COR-L47 (cell line): ENCODE measurements around the gene LITAFD.

ENCODE experiments used
- DNase-seq: peaks from one replicate; lab custom pipeline; 2025; lab: John Stamatoyannopoulos, UW

Gene LITAFD

GRCh38 chr16:8920645-8921346 lies 38.6 kb downstream of the LITAFD start:
- DNase-seq, result no peak

- no peak for DNase-seq
Measured at GRCh38 chr16:8921347-8921984, 39.3 kb downstream of the LITAFD start.

DNA sequence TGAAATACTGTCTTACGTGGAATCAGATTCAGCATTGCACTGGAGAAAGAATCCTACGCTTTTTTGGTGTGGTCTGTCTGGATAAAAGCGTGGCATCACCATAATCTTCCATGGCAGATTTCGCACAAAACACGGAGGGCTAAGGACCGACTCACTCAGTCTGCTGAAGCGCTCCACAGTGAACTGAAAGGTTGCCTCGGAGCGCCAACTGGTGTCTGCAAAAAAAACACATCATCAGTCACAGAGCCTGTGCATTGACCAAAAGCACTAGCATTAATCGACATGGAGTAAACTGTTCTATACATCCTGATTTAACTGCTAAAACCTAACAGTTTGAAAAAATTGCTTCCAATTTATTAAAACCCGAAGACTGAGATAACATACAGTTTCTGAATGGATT lies 41.0 kb downstream of the LITAFD start:
- no peak for DNase-seq

- DNase-seq, result no peak
Measured at GRCh38 chr16:8924214-8924613, 42.1 kb downstream of the LITAFD start.

GRCh38 chr16:8925455-8925854 lies 43.3 kb downstream of the LITAFD start:
- no peak for DNase-seq

GRCh38 chr16:8926827-8927226 lies 44.7 kb downstream of the LITAFD start:
- no peak for DNase-seq

GRCh38 chr16:8928467-8928957 lies 46.4 kb downstream of the LITAFD start:
- no peak for DNase-seq

GRCh38 chr16:8929086-8929748 lies 47.1 kb downstream of the LITAFD start:
- DNase-seq, result no peak

GRCh38 chr16:8931859-8932258 lies 49.7 kb downstream of the LITAFD start:
- DNase-seq, result no peak

DNA sequence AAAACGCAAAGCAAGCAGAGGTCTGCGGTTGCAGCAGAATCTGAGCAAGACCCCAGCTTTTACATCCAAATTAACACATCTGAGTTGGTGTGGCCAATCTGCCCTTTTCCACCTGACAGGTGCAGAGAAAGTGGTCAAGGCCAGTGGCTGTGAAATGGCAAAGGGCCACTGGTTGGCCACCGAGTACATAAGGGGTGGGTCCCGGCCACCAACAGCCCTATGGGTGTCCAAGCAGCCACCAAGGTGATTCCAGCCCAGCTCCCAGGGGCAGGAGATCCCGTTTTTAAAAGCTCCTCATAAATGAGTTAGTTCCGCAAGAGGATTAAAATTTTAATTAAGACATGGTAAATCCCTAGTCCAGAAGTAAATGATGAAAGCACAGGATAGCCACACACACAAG lies 52.5 kb downstream of the LITAFD start:
- DNase-seq, result no peak
